Measurements from ENCODE around the gene RALB.
"Not testable (repeated sequence)": the region's sequence is repeated elsewhere in the genome, so short reads cannot be mapped to it uniquely, and the experiment has no call there.

The RALB gene

DNA sequence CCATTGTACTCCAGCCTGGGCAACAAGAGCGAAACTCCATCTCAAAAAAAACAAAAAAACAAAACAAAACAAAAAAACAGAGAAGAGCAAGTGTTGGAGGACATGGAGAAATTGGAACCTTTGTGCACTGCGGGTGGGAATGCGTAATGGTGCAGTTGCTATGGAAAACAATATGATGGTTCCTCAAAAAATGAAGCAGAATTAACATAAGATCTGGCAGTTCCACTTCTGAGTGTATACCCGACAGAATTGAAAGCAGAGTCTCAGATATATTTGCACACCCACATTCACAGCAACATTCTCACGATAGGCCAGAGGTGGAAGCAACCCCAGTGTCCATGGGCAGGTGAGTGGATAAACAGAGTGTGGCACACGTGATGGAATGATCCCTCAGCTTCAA, 11.0 kb upstream of the RALB start:
- DNase-seq (ENCODE audit: low read depth in 3 of 3, low spot score in 1 of 3) = no peak

DNA sequence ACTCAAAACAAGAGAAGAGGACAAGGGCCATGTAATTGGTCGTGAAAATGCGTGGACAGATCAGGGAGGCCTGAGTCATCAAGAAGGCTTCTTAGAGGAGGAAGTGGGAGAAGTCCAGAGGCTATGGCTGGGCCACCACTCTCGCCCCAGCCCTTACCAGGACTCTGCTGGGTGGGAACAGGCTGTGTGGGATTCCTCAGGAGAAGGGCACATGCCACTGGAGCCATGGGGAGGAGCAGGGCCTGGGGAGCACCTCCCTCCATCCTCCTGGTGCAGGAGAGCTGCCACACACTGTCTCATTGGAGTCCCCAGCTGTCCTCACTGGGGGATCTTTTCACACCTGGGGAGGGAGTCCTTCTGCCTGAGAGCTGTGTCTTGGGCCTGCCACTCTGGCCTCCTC, 9.4 kb upstream of the RALB start:
- no peak for DNase-seq (ENCODE audit: low read depth in 3 of 3, low spot score in 1 of 3)

DNA sequence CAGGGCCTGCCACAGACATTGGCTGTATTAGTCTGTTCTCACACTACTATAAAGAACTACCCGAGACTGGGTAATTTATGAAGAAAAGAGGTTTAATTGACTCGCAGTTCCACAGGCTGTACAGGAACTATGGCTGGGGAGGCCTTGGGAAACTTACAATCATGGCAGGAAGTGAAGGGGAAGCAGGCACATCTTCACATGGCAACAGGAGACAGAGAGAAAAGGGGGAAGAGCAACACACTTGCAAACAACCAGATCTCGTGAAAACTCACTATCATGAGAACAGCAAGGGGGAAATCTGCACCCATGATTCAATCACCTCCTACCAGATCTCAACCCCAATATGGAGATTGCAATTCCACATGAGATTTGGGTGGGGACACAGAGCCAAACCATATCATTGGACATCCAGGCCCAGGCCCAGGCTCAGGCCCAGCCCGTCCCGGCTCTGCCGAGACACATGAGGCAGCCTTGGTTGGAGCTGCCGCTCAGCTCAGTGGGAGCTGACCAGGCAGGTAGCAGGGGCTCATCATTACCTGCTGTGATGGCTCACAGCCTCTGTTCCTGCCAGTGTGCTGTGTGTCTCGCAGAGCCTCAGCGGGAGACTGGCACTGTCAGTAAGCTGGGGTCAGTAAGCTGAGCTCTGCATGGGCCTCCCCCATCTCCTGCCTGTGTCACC, 8.6 kb upstream of the RALB start:
- no peak for DNase-seq (ENCODE audit: low read depth in 3 of 3, low spot score in 1 of 3)

DNA sequence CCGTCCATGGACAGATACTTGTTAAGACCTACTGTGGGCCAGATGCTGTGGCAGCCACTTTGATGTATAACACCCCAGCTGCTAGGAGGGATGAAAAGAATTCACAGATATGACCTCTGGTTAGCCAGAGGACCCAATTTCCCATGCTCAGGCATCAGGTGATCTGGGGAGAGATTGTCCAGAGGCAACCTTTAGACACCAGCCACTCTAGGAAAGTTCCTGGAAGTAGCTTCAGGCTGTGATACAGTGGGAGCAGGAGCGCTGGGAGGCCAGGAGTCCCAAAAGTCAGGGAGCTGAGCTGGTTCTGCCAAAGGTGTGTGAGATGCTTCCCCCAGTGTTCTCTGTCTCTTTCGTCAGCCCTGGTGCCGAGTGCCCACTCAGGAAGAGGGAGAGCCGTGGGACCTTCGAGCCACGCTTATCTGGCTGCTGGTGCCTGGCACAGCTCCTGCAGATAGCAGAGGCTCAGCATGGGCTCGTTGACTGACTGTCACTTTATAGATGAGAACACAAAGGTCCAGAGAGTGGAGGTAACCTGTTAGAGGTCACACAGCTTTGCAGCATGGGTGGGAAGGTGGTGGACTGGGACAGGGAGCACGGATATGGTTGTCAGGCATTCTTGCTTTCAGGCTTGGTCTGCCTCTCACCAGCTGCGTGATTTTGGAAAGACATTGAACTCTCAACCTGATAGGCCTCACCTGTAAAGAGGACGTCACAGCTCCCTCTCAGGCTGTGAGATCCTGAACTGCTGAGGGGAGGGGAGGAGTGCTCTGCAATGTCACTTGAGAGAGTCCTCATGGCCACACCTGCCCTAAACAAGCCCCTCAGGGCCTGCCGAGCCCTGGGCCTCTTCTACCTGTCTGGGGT, 7.8 kb upstream of the RALB start:
- DNase-seq (ENCODE audit: low read depth in 3 of 3, low spot score in 1 of 3) = no peak

DNA sequence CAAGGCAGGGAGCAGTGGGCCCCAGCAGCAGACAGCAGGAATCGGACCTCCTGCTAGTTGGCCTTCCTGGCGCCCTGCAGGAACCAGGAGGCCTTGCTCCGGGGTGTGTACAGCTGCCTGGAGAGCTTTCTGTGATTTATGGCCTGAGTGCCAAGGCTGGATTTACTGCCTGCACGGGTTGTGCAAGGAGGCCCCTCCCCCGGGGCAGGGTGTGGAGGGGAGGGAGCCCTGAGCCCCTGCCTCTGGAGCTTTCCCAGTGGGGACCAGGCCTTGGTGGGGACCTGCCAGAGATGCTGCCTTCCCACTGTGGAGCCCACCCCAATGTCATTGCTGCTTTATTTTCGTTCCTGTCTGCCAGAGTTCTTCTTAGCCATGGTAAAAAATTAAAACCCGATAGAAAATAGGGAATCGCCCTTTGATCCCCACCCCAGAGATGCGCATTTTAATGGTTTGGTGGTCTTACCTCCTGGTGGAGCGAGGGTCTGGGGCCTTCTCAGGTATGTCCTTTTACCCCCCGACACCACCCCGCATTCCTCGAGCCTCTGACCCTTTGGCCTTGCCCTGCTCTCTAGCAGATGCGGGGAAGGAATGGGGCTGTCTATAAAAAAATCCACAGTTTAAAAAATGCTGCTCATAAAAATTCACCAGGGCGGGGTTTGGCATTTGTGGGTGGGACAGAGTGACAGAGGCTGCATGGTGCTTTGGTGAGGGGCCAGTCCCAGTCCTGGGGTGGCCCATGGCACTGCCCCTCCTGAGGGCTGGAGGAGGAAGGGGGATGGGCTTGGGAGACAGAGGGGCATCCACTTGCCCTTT, 6.9 kb upstream of the RALB start:
- no peak for DNase-seq (ENCODE audit: low read depth in 3 of 3, low spot score in 1 of 3)

DNA sequence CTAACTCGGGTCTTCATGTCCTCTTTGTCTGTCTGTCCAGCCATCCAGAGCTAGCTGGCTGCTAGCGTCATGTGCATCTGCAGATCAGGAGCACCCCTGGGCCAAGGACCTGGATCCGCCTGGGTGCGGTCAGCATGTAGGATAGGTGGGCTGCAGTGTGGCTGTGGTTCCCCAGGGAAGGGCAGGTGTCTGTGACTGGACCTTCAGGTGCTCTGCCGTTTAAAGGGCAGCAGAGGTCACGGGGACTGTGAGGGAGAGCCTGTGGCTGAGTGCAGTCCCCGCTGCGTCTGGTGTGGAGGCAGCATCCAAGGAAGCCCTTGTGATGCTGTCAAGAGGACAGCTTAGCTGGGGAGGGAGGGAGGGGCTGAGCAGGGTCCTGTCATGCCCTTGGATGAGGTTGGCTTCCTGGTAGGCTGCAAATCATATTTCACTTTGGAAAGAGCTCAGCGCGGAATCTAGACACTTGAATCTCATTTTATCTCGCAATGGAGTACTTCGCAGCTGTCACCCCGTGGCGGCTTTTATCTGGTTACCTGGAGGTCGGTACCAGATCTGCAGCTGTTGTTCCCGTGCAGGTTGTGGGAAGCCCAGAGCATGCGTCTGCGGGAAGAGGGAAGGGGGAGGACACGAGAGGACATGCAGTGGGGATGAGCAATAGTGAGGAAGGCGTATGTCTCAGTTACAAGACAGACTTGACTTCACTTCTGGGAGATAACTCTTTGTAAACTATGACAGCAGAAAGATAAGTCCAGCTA, 5.9 kb upstream of the RALB start:
- DNase-seq (ENCODE audit: low read depth in 3 of 3, low spot score in 1 of 3) = no peak

DNA sequence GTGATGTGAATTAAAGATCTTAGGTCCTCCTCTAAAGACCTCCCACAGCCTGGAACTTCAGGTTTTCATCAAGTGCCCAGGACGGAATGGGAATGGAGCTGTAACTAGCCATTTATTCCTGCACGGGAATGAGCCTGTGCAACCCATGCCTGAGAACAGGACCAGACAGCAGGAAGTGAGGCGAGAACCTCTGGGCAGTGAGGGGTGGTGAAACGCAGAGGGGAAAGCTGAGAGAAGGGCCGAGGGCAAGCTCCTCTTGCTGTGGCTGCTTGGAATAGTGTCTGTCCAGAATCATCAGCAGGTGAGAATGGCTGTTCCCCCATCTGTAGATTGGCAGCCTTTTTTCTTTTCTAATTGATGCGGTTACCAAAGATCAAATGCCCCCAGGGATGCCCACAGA, 4.8 kb upstream of the RALB start:
- no peak for DNase-seq (ENCODE audit: low read depth in 3 of 3, low spot score in 1 of 3)

DNA sequence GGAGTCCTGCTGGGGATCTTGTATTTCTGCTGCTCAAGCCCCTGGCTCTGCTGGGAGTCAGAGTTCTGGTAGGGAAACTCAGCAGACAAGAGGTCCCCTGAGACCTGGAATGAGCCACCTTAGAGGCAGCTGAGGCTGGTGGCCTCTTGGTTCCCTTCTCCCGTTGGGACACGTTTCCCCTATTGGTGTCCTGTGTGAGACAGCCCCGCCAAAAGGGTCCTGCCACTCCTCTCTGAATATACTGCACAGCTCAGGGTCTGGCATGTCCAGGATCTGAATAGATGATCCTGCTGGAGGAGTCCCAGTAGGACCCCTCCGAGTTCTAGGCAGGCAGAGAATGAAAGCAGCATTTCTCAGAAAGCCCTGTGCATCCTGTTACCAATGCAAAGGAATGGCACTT, 2.0 kb upstream of the RALB start:
- DNase-seq (ENCODE audit: low read depth in 3 of 3, low spot score in 1 of 3) = no peak

DNA sequence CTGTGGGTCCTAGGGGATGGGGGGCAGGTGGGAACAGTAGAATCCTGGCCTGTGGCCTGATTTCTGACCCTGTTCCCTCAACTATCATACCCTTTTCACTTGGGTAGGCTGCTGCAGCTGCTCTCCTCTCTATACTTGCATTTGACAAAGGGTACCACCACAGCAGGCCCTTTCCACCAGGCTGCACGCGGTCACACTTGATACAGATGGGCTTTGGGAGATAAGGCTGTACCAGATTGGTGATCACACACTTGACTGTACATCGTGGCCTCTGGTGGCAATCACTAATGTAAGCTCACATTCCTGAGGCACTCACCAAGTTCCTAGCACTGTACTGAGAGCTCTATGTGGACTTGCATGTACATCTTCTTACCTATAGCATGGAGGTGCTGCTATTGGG, 1.6 kb upstream of the RALB start:
- no peak for DNase-seq (ENCODE audit: low read depth in 3 of 3, low spot score in 1 of 3)

DNA sequence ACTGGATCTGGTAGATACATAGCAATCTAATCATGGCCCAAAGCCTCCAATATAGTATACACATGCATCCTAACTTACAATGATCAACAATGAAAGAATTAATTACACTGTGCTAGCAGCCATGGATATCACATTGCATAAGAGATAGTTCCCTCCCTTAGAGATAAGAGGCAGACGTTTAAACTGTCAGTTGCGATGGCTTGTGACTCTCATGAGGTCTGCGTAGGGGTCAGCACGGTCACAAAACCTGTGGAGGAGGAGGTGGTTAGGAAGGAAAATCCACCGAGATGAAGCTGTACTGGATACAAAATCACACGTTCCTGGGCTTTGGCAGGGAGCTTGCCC, 800 bp upstream of the RALB start:
- DNase-seq (ENCODE audit: low read depth in 3 of 3, low spot score in 1 of 3) = no peak

DNA sequence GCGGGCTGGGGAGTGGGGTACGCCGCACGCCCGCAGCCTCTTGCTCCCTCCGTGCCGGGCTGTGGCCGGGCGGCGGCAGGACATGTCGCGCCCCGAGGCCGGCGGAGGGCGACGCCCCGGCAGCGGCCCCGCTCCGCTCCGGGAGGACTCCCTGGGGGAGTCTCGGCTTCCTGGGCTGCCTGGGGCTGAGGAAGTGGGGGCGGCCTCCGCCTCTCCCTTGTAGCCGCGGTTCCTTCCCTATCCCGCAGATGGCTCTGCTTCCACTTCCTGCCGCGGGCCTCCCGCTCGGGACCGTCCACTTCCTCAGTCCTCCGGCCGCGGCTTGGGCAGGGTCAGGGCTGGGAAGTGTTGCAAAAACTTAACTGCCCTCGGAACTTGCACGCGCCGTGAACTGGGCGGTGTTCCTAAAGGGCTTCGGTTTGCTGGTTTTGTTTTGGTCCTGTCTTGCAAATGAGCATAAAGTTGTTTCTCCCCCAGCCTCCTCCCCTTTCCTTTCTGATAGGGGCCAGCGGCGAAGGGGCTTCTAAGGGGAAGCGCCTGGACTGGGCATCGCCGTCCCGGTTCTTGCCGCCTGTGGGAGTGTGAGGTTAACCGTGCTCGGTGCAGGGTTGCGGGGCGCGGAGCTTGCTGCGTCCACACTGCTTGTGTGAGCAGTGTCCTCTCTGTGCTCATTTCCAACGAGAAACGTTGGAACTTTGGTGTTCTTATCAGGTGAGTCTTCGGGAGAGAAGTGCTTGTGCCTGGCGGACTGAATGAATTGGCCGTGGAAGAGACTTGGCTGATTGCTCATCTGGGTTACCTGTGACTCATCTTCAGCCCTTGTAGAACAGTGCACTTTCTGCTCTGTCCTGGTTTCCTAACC, 600 bp downstream of the RALB start:
- DNase-seq (ENCODE audit: low read depth in 3 of 3, low spot score in 1 of 3) = peak in 1 of 3 donors; percentile 10

DNA sequence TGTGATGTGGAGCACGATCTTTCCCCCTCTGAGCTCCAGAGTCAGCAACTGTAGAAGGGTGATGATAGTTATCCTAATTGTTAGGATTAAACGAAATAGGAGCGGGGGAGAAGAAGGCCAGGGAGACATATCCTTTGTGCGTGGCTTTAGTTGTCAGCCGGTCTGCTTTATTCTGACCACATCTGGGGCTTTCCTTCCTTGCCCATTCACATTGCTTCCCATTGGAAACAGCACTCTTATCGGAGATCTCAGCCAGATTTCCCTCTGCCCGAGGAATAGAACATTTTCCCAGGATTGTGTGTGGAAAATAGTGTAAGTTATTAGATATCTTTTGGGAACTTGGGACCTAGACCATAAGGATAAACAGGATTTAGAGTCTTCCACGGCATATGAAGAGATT, 1.5 kb downstream of the RALB start:
- no peak for DNase-seq (ENCODE audit: low read depth in 3 of 3, low spot score in 1 of 3)

DNA sequence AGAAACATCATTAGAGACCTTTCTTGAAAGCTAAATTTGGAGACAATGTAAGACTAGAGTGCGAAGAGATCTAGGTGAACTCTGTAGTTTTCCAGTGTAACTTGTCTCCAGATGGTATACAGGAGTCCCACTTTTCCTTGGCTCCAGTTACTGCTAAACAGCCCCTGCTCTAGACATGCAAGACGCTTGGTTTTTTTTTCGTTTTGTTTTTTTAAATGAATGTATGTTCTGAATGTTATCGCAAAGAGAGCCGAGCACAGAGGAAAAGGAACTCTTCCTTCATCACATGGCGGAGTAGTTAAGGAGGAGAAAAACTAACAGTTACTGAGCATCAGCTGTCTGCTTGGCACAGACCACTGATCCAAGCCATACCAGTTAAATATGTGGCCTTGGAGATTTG, 2.4 kb downstream of the RALB start:
- no peak for DNase-seq (ENCODE audit: low read depth in 3 of 3, low spot score in 1 of 3)

DNA sequence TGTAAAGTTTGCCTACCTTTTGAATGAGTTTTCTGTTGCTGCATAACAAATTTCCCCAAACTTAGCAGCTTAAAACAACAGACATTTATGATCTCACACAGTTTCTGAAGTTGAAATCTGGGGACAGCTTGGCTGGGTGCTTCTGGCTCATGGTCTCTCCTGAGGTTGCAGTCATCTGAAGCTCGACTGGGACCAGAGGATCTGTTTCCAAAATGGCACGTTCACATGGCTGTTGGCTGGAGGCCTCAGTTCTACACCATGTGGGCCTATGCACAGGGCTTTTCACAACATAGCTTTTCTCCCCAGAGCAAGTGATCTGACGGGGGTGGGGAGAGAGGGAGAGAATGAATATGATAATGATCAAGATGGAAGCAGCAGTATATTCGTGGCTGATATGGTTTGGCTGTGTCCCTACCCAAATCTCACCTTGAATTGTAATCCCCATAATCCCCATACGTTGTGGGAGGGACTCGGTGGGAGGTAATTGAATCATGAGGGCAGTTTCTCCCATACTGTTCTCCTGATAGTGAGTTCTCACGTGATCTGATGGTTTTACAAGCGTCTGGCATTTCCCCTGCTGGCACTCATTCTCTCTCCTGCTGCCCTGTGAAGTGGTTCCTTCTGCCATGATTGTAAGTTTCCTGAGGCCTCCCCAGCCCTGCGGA, 3.5 kb downstream of the RALB start:
- no peak for DNase-seq (ENCODE audit: low read depth in 3 of 3, low spot score in 1 of 3)

DNA sequence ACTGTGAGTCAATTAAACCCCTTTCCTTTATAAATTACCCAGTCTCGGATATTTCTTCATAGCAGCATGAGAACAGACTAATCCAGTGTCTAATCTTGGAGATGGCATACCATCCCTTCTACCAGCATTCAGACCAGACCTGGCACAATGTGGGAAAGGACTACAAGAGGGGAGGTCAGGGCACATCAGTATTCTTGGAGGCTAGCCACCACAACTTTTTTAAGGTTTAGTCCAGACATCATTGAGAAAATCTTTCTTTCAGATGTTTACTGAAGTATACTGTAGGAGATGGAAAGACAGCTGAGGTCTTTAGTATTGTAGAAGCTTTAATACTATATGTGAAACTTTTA, 4.0 kb downstream of the RALB start:
- DNase-seq (ENCODE audit: low read depth in 3 of 3, low spot score in 1 of 3) = no peak

DNA sequence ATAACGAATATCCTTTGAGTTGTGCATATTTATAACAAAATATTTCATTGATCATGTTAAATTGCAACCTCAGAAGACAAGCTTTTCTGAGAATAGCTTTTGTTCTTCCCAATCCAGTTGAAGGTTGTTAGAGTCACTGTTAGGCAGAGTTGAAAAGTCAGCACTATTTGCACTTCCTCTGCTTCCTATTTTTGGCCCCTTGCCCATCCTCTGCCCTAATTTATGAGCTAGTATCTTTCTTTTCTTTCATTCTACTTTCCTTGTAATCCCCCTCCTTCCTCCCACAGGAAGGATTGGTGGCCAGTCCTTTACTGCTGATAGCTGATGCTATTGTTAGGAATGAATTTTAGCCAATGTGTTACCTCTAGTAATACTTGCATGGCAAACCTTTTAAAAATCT, 4.9 kb downstream of the RALB start:
- no peak for DNase-seq (ENCODE audit: low read depth in 3 of 3, low spot score in 1 of 3)

DNA sequence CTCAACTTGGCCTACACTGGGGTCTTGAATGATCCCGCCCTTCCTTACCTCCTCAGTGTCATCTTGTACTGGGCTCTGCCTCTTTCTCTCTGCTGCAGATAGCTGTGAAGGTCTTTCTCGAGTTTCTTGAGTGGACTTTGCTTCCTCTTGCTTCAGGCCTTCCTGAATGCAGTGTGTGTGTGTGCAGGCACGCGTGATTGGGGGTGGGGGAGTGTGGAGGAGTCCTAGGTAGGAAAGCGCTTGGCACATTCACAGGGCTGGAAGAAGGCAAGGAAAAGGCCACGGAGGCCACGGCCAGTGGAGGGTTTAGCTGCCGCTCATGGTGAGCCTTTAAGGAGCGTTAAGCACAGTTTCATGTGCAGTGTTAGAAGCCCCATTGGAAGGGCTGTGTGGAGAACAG, 5.5 kb downstream of the RALB start:
- DNase-seq (ENCODE audit: low read depth in 3 of 3, low spot score in 1 of 3) = no peak

DNA sequence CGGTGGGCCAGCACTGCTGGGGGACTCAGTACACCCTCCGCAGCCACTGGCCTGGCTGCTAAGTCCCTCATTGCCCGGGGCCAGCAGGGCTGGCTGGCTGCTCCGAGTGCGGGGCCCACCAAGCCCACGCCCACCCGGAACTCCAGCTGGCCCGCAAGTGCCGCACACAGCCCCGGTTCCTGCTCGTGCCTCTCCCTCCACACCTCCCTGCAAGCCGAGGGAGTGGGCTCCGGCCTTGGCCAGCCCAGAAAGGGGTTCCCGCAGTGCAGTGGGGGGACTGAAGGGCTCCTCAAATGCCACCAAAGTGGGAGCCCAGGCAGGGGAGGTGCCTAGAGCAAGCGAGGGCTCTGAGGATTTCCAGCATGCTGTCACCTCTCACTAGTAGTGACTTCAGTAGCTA, 7.3 kb downstream of the RALB start:
- DNase-seq (ENCODE audit: low read depth in 3 of 3, low spot score in 1 of 3) = not testable (repeated sequence)

DNA sequence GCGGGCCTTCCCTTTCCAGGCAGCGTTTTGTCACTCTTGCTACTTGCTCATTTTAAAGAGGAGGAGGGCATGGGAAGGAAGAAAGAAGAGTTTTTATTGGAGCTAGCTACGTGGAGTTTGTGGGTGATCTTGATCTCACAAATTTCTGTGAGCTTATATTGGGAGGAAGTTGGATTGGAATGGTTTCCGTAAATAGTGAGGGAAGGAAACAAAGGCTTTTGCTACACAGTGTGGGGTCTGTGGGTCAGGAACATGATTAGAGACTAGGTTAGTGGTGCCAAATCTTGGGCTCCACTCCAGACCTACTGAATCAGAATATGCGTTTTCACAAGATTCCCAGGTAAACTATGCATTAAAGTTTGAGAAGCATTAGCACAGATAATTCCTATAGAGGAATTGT, 8.1 kb downstream of the RALB start:
- no peak for DNase-seq (ENCODE audit: low read depth in 3 of 3, low spot score in 1 of 3)

DNA sequence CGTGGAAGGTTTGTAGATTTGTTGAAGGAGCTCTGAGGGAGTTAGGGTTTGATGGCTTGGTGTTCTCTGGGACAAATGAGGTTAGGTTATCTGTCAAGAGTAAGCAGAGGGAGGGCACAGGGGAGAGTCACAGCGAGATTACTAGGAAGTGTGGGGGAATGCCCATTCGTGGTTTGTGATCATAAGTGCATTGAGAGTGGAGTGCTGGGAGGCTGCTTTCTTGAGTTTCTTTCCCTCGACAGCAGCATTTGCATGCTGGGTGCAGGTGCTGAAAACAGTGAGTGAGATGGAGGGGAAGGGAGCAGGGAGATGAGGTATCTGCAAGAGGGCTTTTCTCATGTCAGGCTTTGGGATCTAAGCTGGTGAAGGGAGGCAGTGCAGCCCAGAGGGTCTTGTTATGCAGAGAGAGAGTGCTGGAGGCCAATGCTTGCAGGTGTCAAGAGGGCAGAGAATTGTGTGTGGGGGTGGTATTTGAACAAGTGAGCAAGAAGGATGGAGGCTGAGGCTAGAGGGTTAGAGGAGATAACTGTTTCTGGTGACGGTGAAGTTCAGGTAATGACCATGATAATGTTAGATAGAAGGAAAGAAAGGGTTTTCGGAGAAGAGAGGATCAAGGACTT, 8.8 kb downstream of the RALB start:
- DNase-seq (ENCODE audit: low read depth in 3 of 3, low spot score in 1 of 3) = peak in 1 of 3 donors; percentile 7
